H1 (cell line): Measurements from ENCODE around the gene DOK7. TPM values are rescaled to one million over a fixed set of nuclear protein-coding genes. Genes with fewer than 3 reads are reported as not detected.

ENCODE experiments used
- CTCF ChIA-PET: fragments of 300-600 bp; sonication (Branson Sonifier 250); formaldehyde crosslinking; loops from one replicate; lab custom pipeline; 2021; ENCODE audit not compliant: partially characterized antibody; lab: Charles Lee
- POLR2A ChIA-PET: fragments of 300-600 bp; sonication (Branson Sonifier 250); formaldehyde crosslinking; loops from one replicate; lab custom pipeline; 2021; ENCODE audit warnings: inconsistent platforms; ENCODE audit not compliant: partially characterized antibody; lab: Charles Lee
- DNase-seq, 2 experiments: peaks; one replicate each; pipeline versions ENCODE4 v3.0.0 to v3.0.0-alpha.2; 2010 to 2022; ENCODE audit warnings: low spot score in 2 of 2, low read depth in 1 of 2, mixed read lengths in 1 of 2
- FAIRE-seq: peaks from 2 replicates; lab custom pipeline; 2011; peaks lifted over from hg19 to GRCh38; lab: Jason Lieb, UNC
- H2AFZ ChIP-seq: 2 replicates; pipeline ENCODE4 v1.8.1; 2012; ENCODE audit warnings: low read length, inconsistent platforms
- H2AK5ac ChIP-seq: 2 replicates; pipeline ENCODE4 v1.6.1; 2013; ENCODE audit warnings: low read depth, low read length
- H2BK120ac ChIP-seq: replicated peaks from 2 replicates; pipeline ENCODE3; 2013; ENCODE audit warnings: low read depth, low read length, inconsistent platforms
- H2BK12ac ChIP-seq: 2 replicates; pipeline ENCODE4 v1.6.1; 2013; ENCODE audit warnings: low read depth, low read length
- H2BK15ac ChIP-seq: 2 replicates; pipeline ENCODE4 v1.6.1; 2013; ENCODE audit warnings: low read length
- H2BK20ac ChIP-seq: 2 replicates; pipeline ENCODE4 v1.6.1; 2013; ENCODE audit warnings: low read length
- H2BK5ac ChIP-seq: 2 replicates; pipeline ENCODE4 v1.6.1; 2013; ENCODE audit warnings: low read depth, low read length
- H3K14ac ChIP-seq: 2 replicates; pipeline ENCODE4 v1.6.1; 2013; ENCODE audit warnings: inconsistent platforms; ENCODE audit not compliant: insufficient read length
- H3K18ac ChIP-seq: 2 replicates; pipeline ENCODE4 v1.6.1; 2013; ENCODE audit warnings: low read length; ENCODE audit errors: extremely low read depth
- H3K23ac ChIP-seq: 2 replicates; pipeline ENCODE4 v1.6.1; 2013; ENCODE audit warnings: inconsistent platforms; ENCODE audit not compliant: insufficient read length
- H3K23me2 ChIP-seq: 2 replicates; pipeline ENCODE4 v1.6.1; 2013; ENCODE audit warnings: low read depth, low read length
- H3K27ac ChIP-seq: 2 replicates; pipeline ENCODE4 v1.6.1; 2011; ENCODE audit warnings: low read depth, low read length, inconsistent platforms
- H3K27me3 ChIP-seq, 4 experiments: replicated peaks in 1 of 4; 1 replicate in 1 of 4; 2 replicates in 3 of 4; pipeline versions ENCODE4 v1.6.1 to v1.8.1; 2011 to 2013; ENCODE audit warnings: low read length in 3 of 4, mild to moderate bottlenecking in 3 of 4, inconsistent platforms in 2 of 4, mixed read lengths in 2 of 4, moderate library complexity in 1 of 4; ENCODE audit not compliant: control insufficient read depth in 3 of 4, insufficient read depth in 3 of 4; ENCODE audit errors: extremely low read depth in 1 of 4
- H3K36me3 ChIP-seq, 4 experiments: 2 replicates each; pipeline versions ENCODE4 v1.6.1 to v1.8.1; 2011 to 2013; ENCODE audit warnings: mild to moderate bottlenecking in 4 of 4, low read length in 3 of 4, moderate library complexity in 2 of 4, control low read depth in 1 of 4, inconsistent platforms in 1 of 4; ENCODE audit not compliant: insufficient read depth in 4 of 4, control insufficient read depth in 2 of 4
- H3K4ac ChIP-seq: replicated peaks from 2 replicates; pipeline ENCODE3; 2013; ENCODE audit warnings: low read length, low read depth, mixed read lengths, inconsistent platforms; ENCODE audit not compliant: insufficient read length
- H3K4me1 ChIP-seq, 4 experiments: replicated peaks in 1 of 4; 1 replicate in 1 of 4; 2 replicates in 3 of 4; pipeline versions ENCODE4 v1.6.1 to v1.8.1; 2011 to 2013; ENCODE audit warnings: low read length in 3 of 4, inconsistent platforms in 2 of 4, mixed read lengths in 1 of 4; ENCODE audit not compliant: insufficient read depth in 4 of 4, control insufficient read depth in 3 of 4
- H3K4me2 ChIP-seq, 2 experiments: 2 replicates each; pipeline versions ENCODE4 v1.6.1 to v1.8.1; 2011 to 2013; ENCODE audit warnings: low read depth in 2 of 2, low read length in 2 of 2, control low read depth in 1 of 2, inconsistent platforms in 1 of 2, mild to moderate bottlenecking in 1 of 2; ENCODE audit not compliant: insufficient read depth in 1 of 2
- H3K4me3 ChIP-seq, 4 experiments: fragments of 200-600, 300-600 bp in 1 of 4; sonication (generic), shearing (Covaris generic), sonication (Bioruptor Twin) in 1 of 4; 2 replicates each; pipeline versions ENCODE4 v1.5.1 to v1.8.1; 2011 to 2016; ENCODE audit warnings: low read length in 4 of 4, low read depth in 3 of 4, control low read depth in 2 of 4, inconsistent platforms in 2 of 4, mild to moderate bottlenecking in 2 of 4, mixed read lengths in 1 of 4, moderate library complexity in 1 of 4; ENCODE audit not compliant: insufficient read depth in 2 of 4; ENCODE audit errors: extremely low read depth in 1 of 4
- H3K56ac ChIP-seq: replicated peaks from 2 replicates; pipeline ENCODE3; 2013; ENCODE audit warnings: low read depth, mild to moderate bottlenecking, mixed read lengths, low read length, inconsistent platforms; ENCODE audit not compliant: insufficient read length
- H3K79me1 ChIP-seq: 2 replicates; pipeline ENCODE4 v1.6.1; 2013; ENCODE audit warnings: low read depth, low read length, control low read depth
- H3K79me2 ChIP-seq, 2 experiments: 2 replicates each; pipeline versions ENCODE4 v1.6.1 to v1.8.1; 2012 to 2013; ENCODE audit warnings: low read length in 2 of 2, mild to moderate bottlenecking in 2 of 2, inconsistent platforms in 1 of 2; ENCODE audit not compliant: insufficient read depth in 2 of 2, control insufficient read depth in 1 of 2
- H3K9ac ChIP-seq, 4 experiments: replicated peaks in 1 of 4; 1 replicate in 1 of 4; 2 replicates in 3 of 4; pipeline versions ENCODE4 v1.6.1 to v1.8.1; 2011 to 2013; ENCODE audit warnings: low read depth in 3 of 4, low read length in 3 of 4, control low read depth in 2 of 4, mild to moderate bottlenecking in 2 of 4, moderate library complexity in 2 of 4, inconsistent platforms in 1 of 4; ENCODE audit errors: extremely low read depth in 1 of 4
- H3K9me3 ChIP-seq, 2 experiments: 2 replicates each; pipeline versions ENCODE4 v1.6.1 to v1.8.1; 2012 to 2013; ENCODE audit warnings: mild to moderate bottlenecking in 2 of 2, moderate library complexity in 2 of 2, control low read depth in 1 of 2, inconsistent platforms in 1 of 2, low read depth in 1 of 2, low read length in 1 of 2, mixed read lengths in 1 of 2; ENCODE audit not compliant: insufficient read depth in 2 of 2
- H4K20me1 ChIP-seq, 2 experiments: replicated peaks in 1 of 2; 2 replicates each; pipeline versions ENCODE3 to v1.8.1; 2011 to 2013; ENCODE audit warnings: inconsistent platforms in 2 of 2, low read length in 2 of 2, mild to moderate bottlenecking in 1 of 2; ENCODE audit not compliant: insufficient read depth in 2 of 2, control insufficient read depth in 1 of 2
- H4K5ac ChIP-seq: 2 replicates; pipeline ENCODE4 v1.6.1; 2013; ENCODE audit warnings: low read length, low read depth, mixed read lengths, inconsistent platforms; ENCODE audit not compliant: insufficient read length
- H4K8ac ChIP-seq: 2 replicates; pipeline ENCODE4 v1.8.0; 2013; ENCODE audit warnings: mild to moderate bottlenecking, moderate library complexity, low read length, inconsistent platforms; ENCODE audit not compliant: insufficient read depth; ENCODE audit errors: extremely low read depth
- H4K91ac ChIP-seq: replicated peaks from 2 replicates; pipeline ENCODE3; 2013; ENCODE audit warnings: low read length, mixed read lengths, inconsistent platforms; ENCODE audit not compliant: insufficient read length
- ATF2 ChIP-seq: IDR thresholded peaks from 2 replicates; pipeline ENCODE4 v1.6.1; 2012; ENCODE audit warnings: low read length, inconsistent platforms
- CHD1 ChIP-seq: IDR thresholded peaks from 2 replicates; pipeline ENCODE4 v1.6.1; 2012; ENCODE audit warnings: low read depth, low read length, improper control_type of control experiment
- CHD2 ChIP-seq: IDR thresholded peaks from 2 replicates; pipeline ENCODE4 v1.6.1; 2012; ENCODE audit warnings: low read length, improper control_type of control experiment
- EP300 ChIP-seq, 2 experiments: IDR thresholded peaks; 1 replicate in 1 of 2; 2 replicates in 1 of 2; pipeline ENCODE4 v1.6.1; 2011 to 2012; ENCODE audit warnings: low read depth in 2 of 2, low read length in 2 of 2, mild to moderate bottlenecking in 2 of 2, borderline replicate concordance in 1 of 2, inconsistent platforms in 1 of 2, moderate library complexity in 1 of 2
- GABPA ChIP-seq: IDR thresholded peaks from 2 replicates; pipeline ENCODE4 v1.6.1; 2011; ENCODE audit warnings: mild to moderate bottlenecking, low read length, moderate library complexity, borderline replicate concordance; ENCODE audit not compliant: insufficient read depth
- POU5F1 ChIP-seq: IDR thresholded peaks from 2 replicates; pipeline ENCODE4 v1.6.1; 2011; ENCODE audit warnings: low read depth, mild to moderate bottlenecking, low read length, moderate library complexity
- SUZ12 ChIP-seq: fragments of 200-600 bp; sonication (generic); IDR thresholded peaks from 2 replicates; pipeline ENCODE4 v1.6.1; 2012; ENCODE audit warnings: mild to moderate bottlenecking, inconsistent platforms, low read length, moderate library complexity, mixed read lengths
- WGBS, 2 experiments: shearing (Covaris generic) in 1 of 2; methylation state at CpG; one replicate each; pipeline versions ENCODE4 v1.1.6 to v1.1.7; 2013 to 2015; ENCODE audit warnings: low lambda C conversion rate in 2 of 2, mixed read lengths in 2 of 2, inconsistent platforms in 1 of 2, low coverage in 1 of 2, missing lambda C conversion rate in 1 of 2; ENCODE audit not compliant: insufficient replicate concordance in 2 of 2, insufficient coverage in 1 of 2, insufficient read length in 1 of 2; ENCODE audit errors: extremely low coverage in 1 of 2, missing lambda C conversion rate in 1 of 2; 5-methylcytosine and 5-hydroxymethylcytosine counted together
- polyA plus RNA-seq, 7 experiments: library from polyadenylated mRNA; depleted of rRNA in 3 of 7; stranded (reverse) in 5 of 7; unstranded in 2 of 7; fragments of >200 nt in 5 of 7; fragments of 200-250 nt in 2 of 7; gene quantifications; 1 replicate in 5 of 7; 2 replicates in 1 of 7; 4 replicates in 1 of 7; pipeline versions ENCODE4 v1.2.1 to v1.2.3, GENCODE V29; 2011 to 2013; ENCODE audit warnings: missing spikeins in 2 of 7, mixed read lengths in 2 of 7
- total RNA-seq: library from RNA; stranded (reverse); fragmentation: NEBNext Ultra II Directional; extraction: Animal tissue kit (Norgen Biotek cat#: 25700); gene quantifications from 2 replicates; pipeline ENCODE4 v1.2.1, GENCODE V29; 2021
- TF ChIP-seq, protein P1 (sequence below): IDR thresholded peaks from 2 replicates; pipeline ENCODE4 v1.6.1; 2012; ENCODE audit warnings: inconsistent platforms

DOK7 gene
- total and polyA plus RNA-seq, 2 of the 8 experiments (the other 6 are each of a cell fraction or from before 2014, with no cell fraction given), result 0.32 TPM; not detected in 1

- no peak overlapping the region for H2BK12ac ChIP-seq
- peaks cover 0 to 6% of the 10 kb centered on the region in 2 experiments; a peak in 2 of 4 replicates for H3K9me3 ChIP-seq
- H2BK20ac ChIP-seq, result no peak overlapping the region
- H3K23me2 ChIP-seq, result peaks cover 5% of the 10 kb centered on the region
- H3K27ac ChIP-seq, result no peak overlapping the region
- H3K56ac ChIP-seq, result no peak overlapping the region
- POLR2A ChIA-PET, result no interaction called here
- H2BK5ac ChIP-seq, result no peak overlapping the region
- FAIRE-seq (no peak), DNase-seq (no peak)
- 93% methylated on average over 15 of the region's 15 CpGs; no CpG with 5 or more reads in 1 of the 2 experiments for WGBS, 2 experiments
- H3K27me3 ChIP-seq, result peaks cover 5 to 52% (median 39%) of the 10 kb centered on the region in 4 experiments
- H3K36me3 ChIP-seq, result no peaks in the 10 kb centered on the region
- H3K4me3 ChIP-seq, result no peak overlapping the region
- no peak overlapping the region for H3K4ac ChIP-seq
- no peak overlapping the region for H3K18ac ChIP-seq
- H3K79me2 ChIP-seq, result no peaks in the 10 kb centered on the region
- H3K23ac ChIP-seq, result no peak overlapping the region
- peaks cover 6% of the 10 kb centered on the region; the same call in 1 of the 2 replicates for H3K79me1 ChIP-seq
- no peak overlapping the region for H3K14ac ChIP-seq
- no peak overlapping the region for H4K8ac ChIP-seq
- H3K9ac ChIP-seq, result no peak overlapping the region
- H2BK15ac ChIP-seq, result no peak overlapping the region
- peaks cover 2 to 17% of the 10 kb centered on the region in 2 experiments for H4K20me1 ChIP-seq
- CTCF ChIA-PET, result interaction anchor here (1.1 to 3.0 kb wide), 3 partner anchors 15 to 21 kb away, joined by 5 to 10 read pairs (median 9); no protein-coding TSS in a partner anchor
- peaks cover 0 to 6% (median 0%) of the 10 kb centered on the region in 4 experiments; a peak in 1 of 7 replicates for H3K4me1 ChIP-seq
- no peak overlapping the region for H4K91ac ChIP-seq
- H2AK5ac ChIP-seq, result no peak overlapping the region
- no peak overlapping the region for H4K5ac ChIP-seq
- no peak overlapping the region for H2AFZ ChIP-seq
- H3K4me2 ChIP-seq, result no peak overlapping the region
- no peak overlapping the region for H2BK120ac ChIP-seq
- TF ChIP-seq GABPA (no peak), CHD1 (no peak), EP300 (IDR thresholded peaks at IDR 0.05; ENCODE audit: borderline replicate concordance in 1 of 2, low read depth in 2 of 2, low read length in 2 of 2) (no peak), POU5F1 (no peak), CHD2 (no peak), ATF2 (no peak), SUZ12 (no peak)
- TF ChIP-seq, protein P1, sequence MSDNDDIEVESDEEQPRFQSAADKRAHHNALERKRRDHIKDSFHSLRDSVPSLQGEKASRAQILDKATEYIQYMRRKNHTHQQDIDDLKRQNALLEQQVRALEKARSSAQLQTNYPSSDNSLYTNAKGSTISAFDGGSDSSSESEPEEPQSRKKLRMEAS, result no peak
Measured at GRCh38 chr4:3464349-3464905, 1.3 kb downstream of the DOK7 start.
